Gastrocnemius medialis (tissue), 4 donors: ENCODE data around the gene GPRASP1.
"Not testable (repeated sequence)": the region's sequence is repeated elsewhere in the genome, so short reads cannot be mapped to it uniquely, and the experiment has no call there.

Source experiments
- POLR2A ChIP-seq, 2 donors: fragments of 450-650 bp; IDR thresholded peaks; one replicate each; pipeline ENCODE4 v1.6.1; 2017; ENCODE audit warnings: antibody characterized with exemption in 2 of 2, mild to moderate bottlenecking in 2 of 2, moderate library complexity in 2 of 2
- TF ChIP-seq, protein P1 (sequence below), 5 experiments: fragments of 450-650 bp in 3 of 5; fragments of 200-600 bp in 2 of 5; sonication (generic) in 2 of 5; IDR thresholded peaks in 4 of 5; conservative IDR thresholded peaks in 1 of 5; 1 replicate in 4 of 5; 2 replicates in 1 of 5; pipeline ENCODE4 v1.5.1; 2016 to 2019; ENCODE audit warnings: antibody characterized with exemption in 5 of 5, mild to moderate bottlenecking in 3 of 5, moderate library complexity in 3 of 5

DNA sequence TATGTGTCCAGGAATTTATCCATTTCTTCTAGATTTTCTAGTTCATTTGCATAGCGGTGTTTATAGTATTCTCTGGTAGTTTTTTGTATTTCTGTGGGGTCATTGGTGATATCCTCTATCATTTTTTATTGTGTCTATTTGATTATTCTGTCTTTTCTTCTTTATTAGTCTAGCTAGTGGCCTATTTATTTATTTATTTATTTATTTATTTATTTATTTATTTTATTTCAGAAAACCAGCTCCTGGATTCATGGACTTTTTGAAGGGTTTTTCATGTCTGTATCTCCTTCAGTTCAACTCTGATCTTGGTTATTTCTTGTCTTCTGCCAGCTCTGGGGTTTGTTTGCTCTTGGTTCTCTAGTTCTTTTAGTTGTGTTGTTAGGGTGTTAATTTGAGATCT, 26.2 kb downstream of the GPRASP1 start:
- TF ChIP-seq, protein P1, sequence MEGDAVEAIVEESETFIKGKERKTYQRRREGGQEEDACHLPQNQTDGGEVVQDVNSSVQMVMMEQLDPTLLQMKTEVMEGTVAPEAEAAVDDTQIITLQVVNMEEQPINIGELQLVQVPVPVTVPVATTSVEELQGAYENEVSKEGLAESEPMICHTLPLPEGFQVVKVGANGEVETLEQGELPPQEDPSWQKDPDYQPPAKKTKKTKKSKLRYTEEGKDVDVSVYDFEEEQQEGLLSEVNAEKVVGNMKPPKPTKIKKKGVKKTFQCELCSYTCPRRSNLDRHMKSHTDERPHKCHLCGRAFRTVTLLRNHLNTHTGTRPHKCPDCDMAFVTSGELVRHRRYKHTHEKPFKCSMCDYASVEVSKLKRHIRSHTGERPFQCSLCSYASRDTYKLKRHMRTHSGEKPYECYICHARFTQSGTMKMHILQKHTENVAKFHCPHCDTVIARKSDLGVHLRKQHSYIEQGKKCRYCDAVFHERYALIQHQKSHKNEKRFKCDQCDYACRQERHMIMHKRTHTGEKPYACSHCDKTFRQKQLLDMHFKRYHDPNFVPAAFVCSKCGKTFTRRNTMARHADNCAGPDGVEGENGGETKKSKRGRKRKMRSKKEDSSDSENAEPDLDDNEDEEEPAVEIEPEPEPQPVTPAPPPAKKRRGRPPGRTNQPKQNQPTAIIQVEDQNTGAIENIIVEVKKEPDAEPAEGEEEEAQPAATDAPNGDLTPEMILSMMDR (IDR thresholded peaks at IDR 0.05 in 4 of 5, conservative IDR thresholded peaks at IDR 0.05 in 1 of 5), result not testable (repeated sequence)
- not testable (repeated sequence) for TF ChIP-seq POLR2A (IDR thresholded peaks at IDR 0.05)
